Hepatocyte (in vitro differentiated cells): ENCODE results near the gene HOXC12. TPM values are rescaled to one million over a fixed set of nuclear protein-coding genes. Genes with fewer than 3 reads are reported as not detected.
A peak's percentile ranks its signal among the peaks of the same experiment; 100 is the strongest.

Experiments
- DNase-seq: peaks from one replicate; pipeline ENCODE4 v3.0.0-alpha.2; 2016; ENCODE audit warnings: low spot score
- H2AFZ ChIP-seq: fragments of 200-600 bp; sonication (generic); 2 replicates; pipeline ENCODE4 v1.6.0; 2016; ENCODE audit warnings: antibody characterized with exemption, mild to moderate bottlenecking
- H3K27ac ChIP-seq: fragments of 200-600 bp; sonication (generic); 2 replicates; pipeline ENCODE4 v1.5.1; 2016; ENCODE audit warnings: mild to moderate bottlenecking
- H3K27me3 ChIP-seq: fragments of 200-600 bp; sonication (generic); 2 replicates; pipeline ENCODE4 v1.6.1; 2016
- H3K36me3 ChIP-seq: fragments of 200-600 bp; sonication (generic); replicated peaks from 2 replicates; pipeline ENCODE4 v1.5.1; 2016; ENCODE audit warnings: low read depth; ENCODE audit not compliant: insufficient read depth
- H3K4me1 ChIP-seq: fragments of 200-600 bp; sonication (generic); 2 replicates; pipeline ENCODE4 v1.5.1; 2016; ENCODE audit warnings: mild to moderate bottlenecking, moderate library complexity; ENCODE audit not compliant: insufficient read depth
- H3K4me2 ChIP-seq: fragments of 200-600 bp; sonication (generic); 2 replicates; pipeline ENCODE4 v1.6.0; 2016
- H3K4me3 ChIP-seq: fragments of 200-600 bp; sonication (generic); 2 replicates; pipeline ENCODE4 v1.5.1; 2016; ENCODE audit warnings: mild to moderate bottlenecking
- H3K79me2 ChIP-seq: fragments of 200-600 bp; sonication (generic); 2 replicates; pipeline ENCODE4 v1.6.0; 2017; ENCODE audit warnings: mild to moderate bottlenecking
- H3K9me2 ChIP-seq: fragments of 200-600 bp; sonication (generic); replicated peaks from 2 replicates; pipeline ENCODE4 v1.6.0; 2017; ENCODE audit warnings: mild to moderate bottlenecking; ENCODE audit not compliant: insufficient read depth
- H3K9me3 ChIP-seq: fragments of 200-600 bp; sonication (generic); 2 replicates; pipeline ENCODE4 v1.5.1; 2016; ENCODE audit warnings: low read depth, mild to moderate bottlenecking
- H4K20me1 ChIP-seq: fragments of 200-600 bp; sonication (generic); 2 replicates; pipeline ENCODE4 v1.6.0; 2016; ENCODE audit warnings: mild to moderate bottlenecking; ENCODE audit not compliant: insufficient read depth, poor library complexity, severe bottlenecking
- CTCF ChIP-seq: fragments of 200-600 bp; sonication (generic); IDR thresholded peaks from 2 replicates; pipeline ENCODE4 v1.5.1; 2016; ENCODE audit warnings: antibody characterized with exemption, mild to moderate bottlenecking; ENCODE audit not compliant: poor library complexity
- EZH2 ChIP-seq: fragments of 200-600 bp; sonication (generic); IDR thresholded peaks from 2 replicates; pipeline ENCODE4 v1.6.1; 2016; ENCODE audit warnings: antibody characterized with exemption, mild to moderate bottlenecking, borderline replicate concordance
- EZH2phosphoT487 ChIP-seq: fragments of 200-600 bp; sonication (generic); IDR thresholded peaks from one replicate; pipeline ENCODE4 v1.6.1; 2018; ENCODE audit warnings: antibody characterized with exemption, mild to moderate bottlenecking, low read depth, moderate library complexity; ENCODE audit not compliant: unreplicated experiment, severe bottlenecking
- WGBS: methylation state at CpG from one replicate; pipeline ENCODE4 v1.1.6; 2016; ENCODE audit warnings: low lambda C conversion rate; ENCODE audit errors: missing lambda C conversion rate; 5-methylcytosine and 5-hydroxymethylcytosine counted together
- polyA plus RNA-seq: library from polyadenylated mRNA; unstranded; fragments of >200 nt; fragmentation: Nextera tagmentation; extraction: Ambion mirVana; gene quantifications from 2 replicates; pipeline ENCODE4 v1.2.1, GENCODE V29; 2016
- total RNA-seq: library from RNA; depleted of rRNA; stranded (reverse); fragments of >200 nt; gene quantifications from 2 replicates; pipeline ENCODE4 v1.2.3, GENCODE V29; 2014

The HOXC12 gene
- total and polyA plus RNA-seq, 2 experiments from 2014 or later = not detected

- H3K79me2 ChIP-seq = no peaks in the 10 kb centered on the region
- no peaks in the 10 kb centered on the region for H3K9me2 ChIP-seq
- H3K4me1 ChIP-seq = no peaks in the 10 kb centered on the region
- 66% methylated on average over 9 of the region's 9 CpGs for WGBS
- H3K9me3 ChIP-seq = no peaks in the 10 kb centered on the region
- DNase-seq = no peak
- no peak overlapping the region for H3K27ac ChIP-seq
- H3K27me3 ChIP-seq = peaks cover 100% of the 10 kb centered on the region
- H4K20me1 ChIP-seq = no peaks in the 10 kb centered on the region
- no peak for TF ChIP-seq EZH2
- TF ChIP-seq EZH2phosphoT487 = no peak
- TF ChIP-seq CTCF = no peak
- H2AFZ ChIP-seq = no peak overlapping the region
- H3K36me3 ChIP-seq = no peaks in the 10 kb centered on the region
- no peak overlapping the region for H3K4me3 ChIP-seq
- no peak overlapping the region for H3K4me2 ChIP-seq
These were observed 5.8 kb upstream of the HOXC12 start for GRCh38 chr12:53948650-53949593.

- Histone ChIP-seq H3K9me2 (no peaks in the 10 kb centered on the region), H3K36me3 (no peaks in the 10 kb centered on the region), H2AFZ (no peak overlapping the region), H3K4me2 (no peak overlapping the region), H3K4me3 (no peak overlapping the region), H3K9me3 (no peaks in the 10 kb centered on the region), H4K20me1 (no peaks in the 10 kb centered on the region), H3K79me2 (no peaks in the 10 kb centered on the region), H3K4me1 (no peaks in the 10 kb centered on the region), H3K27ac (no peak overlapping the region), H3K27me3 (peaks cover 100% of the 10 kb centered on the region)
- 11% methylated on average over 34 of the region's 34 CpGs for WGBS
- TF ChIP-seq CTCF (no peak), EZH2 (no peak), EZH2phosphoT487 (peak; percentile 40)
- no peak for DNase-seq
These were observed 4.9 kb upstream of the HOXC12 start for GRCh38 chr12:53949631-53950436.

GRCh38 chr12:53950437-53950773 lies 4.3 kb upstream of the HOXC12 start:
- H3K4me2 ChIP-seq = no peak overlapping the region
- no peaks in the 10 kb centered on the region for H3K4me1 ChIP-seq
- no peak overlapping the region for H3K4me3 ChIP-seq
- no peaks in the 10 kb centered on the region for H3K9me3 ChIP-seq
- H3K27ac ChIP-seq = no peak overlapping the region
- no peaks in the 10 kb centered on the region for H4K20me1 ChIP-seq
- H3K27me3 ChIP-seq = peaks cover 100% of the 10 kb centered on the region
- H3K9me2 ChIP-seq = no peaks in the 10 kb centered on the region
- no peaks in the 10 kb centered on the region for H3K79me2 ChIP-seq
- WGBS = 13% methylated on average over 10 of the region's 10 CpGs
- no peak for DNase-seq
- H2AFZ ChIP-seq = no peak overlapping the region
- no peak for TF ChIP-seq EZH2phosphoT487
- peak; percentile 44 for TF ChIP-seq EZH2
- H3K36me3 ChIP-seq = no peaks in the 10 kb centered on the region
